ENCODE results near the gene SUCO. TPM values are rescaled to one million over a fixed set of nuclear protein-coding genes. Genes with fewer than 3 reads are reported as not detected.

SUCO gene
- total and polyA plus RNA-seq, 2 donors (not counting 3 experiments of a cell fraction or from before 2014, with no cell fraction given), result 5.1 to 27.2 TPM

DNA sequence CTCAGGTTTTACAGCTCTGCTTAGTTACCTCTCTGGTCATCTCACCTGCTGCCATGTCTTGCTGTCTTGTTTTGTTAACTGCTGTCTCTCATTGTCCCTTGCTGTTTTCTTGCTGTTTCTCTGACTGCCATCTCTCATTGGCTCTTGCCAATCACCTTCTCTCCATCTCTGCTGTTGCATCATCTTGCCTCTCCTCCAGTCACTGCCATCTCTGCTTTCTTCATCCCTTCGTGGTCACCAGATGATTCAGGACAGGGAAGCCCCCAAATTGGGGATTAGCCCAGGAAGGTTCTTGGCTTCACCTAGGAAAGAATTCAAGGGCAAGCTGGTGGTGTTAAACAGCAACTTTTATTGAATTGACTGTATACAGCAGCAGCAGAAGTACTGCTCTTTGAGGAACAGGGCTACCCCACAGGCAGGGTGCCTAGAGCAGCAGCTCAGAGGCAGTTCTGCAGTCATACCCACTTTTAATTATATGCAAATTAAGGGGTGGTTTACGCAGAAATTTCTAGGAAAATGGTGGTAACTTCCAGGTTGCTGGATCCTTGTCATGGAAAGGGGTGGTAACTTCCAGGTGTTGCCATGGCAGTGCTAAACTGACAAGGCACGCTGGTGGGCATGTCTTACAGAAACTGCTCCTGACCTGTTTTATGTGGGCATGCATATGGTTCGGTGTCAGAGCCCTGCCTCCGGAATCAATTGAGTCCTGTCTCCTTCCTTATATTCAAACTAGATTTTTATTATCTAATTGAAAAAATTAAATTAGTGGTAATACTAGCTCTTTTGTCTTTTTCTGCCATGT lies 33.4 kb downstream of the SUCO start:
- ChIA-PET CTCF (no interaction called here), POLR2A (no interaction called here)
- Histone ChIP-seq H4K20me1 (replicated peaks; ENCODE audit: control insufficient read depth, extremely low read depth, insufficient read depth, low read length) (no peaks in the 10 kb centered on the region), H3K4me1 (ENCODE audit: control insufficient read depth, extremely low read depth, insufficient read depth, low read length) (no peaks in the 10 kb centered on the region), H3K36me3 (ENCODE audit: control insufficient read depth in 2 of 2, extremely low read depth in 1 of 2, insufficient read depth in 2 of 2, low read length in 2 of 2) (peaks cover 3 to 10% of the 10 kb centered on the region in 2 experiments), H3K9me1 (replicated peaks; ENCODE audit: control insufficient read depth, extremely low read depth, insufficient read depth, low read length) (no peaks in the 10 kb centered on the region), H2AFZ (ENCODE audit: low read depth, low read length) (no peak overlapping the region), H3K4me2 (ENCODE audit: insufficient read depth, low read length) (no peak overlapping the region), H3K9ac (replicated peaks; ENCODE audit: extremely low read depth, insufficient read depth, low read length) (no peak overlapping the region), H3K79me2 (ENCODE audit: control insufficient read depth, insufficient read depth, low read length) (no peaks in the 10 kb centered on the region), H3K27ac (ENCODE audit: insufficient read depth, low read depth, low read length) (no peak overlapping the region), H3K4me3 (replicated peaks in 1 of 3; ENCODE audit: insufficient read depth in 1 of 3, low read depth in 1 of 3, low read length in 3 of 3) (no peak overlapping the region), H3K9me3 (replicated peaks; ENCODE audit: control insufficient read depth, insufficient read depth, low read length) (no peaks in the 10 kb centered on the region), H3K27me3 (ENCODE audit: control insufficient read depth in 2 of 2, insufficient read depth in 2 of 2, low read length in 2 of 2) (no peaks in the 10 kb centered on the region)
- no peak for FAIRE-seq
- intact Hi-C loops (cut with micrococcal nuclease), result no loop called here
- no TSS peak for BruUV-seq (replicated peaks)
- dilution Hi-C loops (cut with MboI; ENCODE audit: extremely low pct_ligation_motif_present, low sequenced_read_pairs), result no loop called here
- TF ChIP-seq GATA2 (IDR thresholded peaks at IDR 0.05; ENCODE audit: insufficient read depth, insufficient read length, low read depth, low read length) (no peak), JUN (IDR thresholded peaks at IDR 0.05; ENCODE audit: borderline replicate concordance, insufficient read depth, insufficient read length, low read depth) (no peak), FOS (IDR thresholded peaks at IDR 0.05; ENCODE audit: borderline replicate concordance, insufficient read depth, low read length) (no peak), POLR2AphosphoS5 (IDR thresholded peaks at IDR 0.05; ENCODE audit: insufficient read depth, low read depth, low read length) (no peak), EZH2 (IDR thresholded peaks at IDR 0.05; ENCODE audit: borderline replicate concordance, low read depth, low read length, severe bottlenecking) (no peak), MYC (IDR thresholded peaks at IDR 0.05; ENCODE audit: low read depth, low read length) (no peak)
- TF ChIP-seq, protein P1, sequence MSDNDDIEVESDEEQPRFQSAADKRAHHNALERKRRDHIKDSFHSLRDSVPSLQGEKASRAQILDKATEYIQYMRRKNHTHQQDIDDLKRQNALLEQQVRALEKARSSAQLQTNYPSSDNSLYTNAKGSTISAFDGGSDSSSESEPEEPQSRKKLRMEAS (IDR thresholded peaks at IDR 0.05; ENCODE audit: insufficient read depth, insufficient read length), result no peak
- TF ChIP-seq, protein P2, sequence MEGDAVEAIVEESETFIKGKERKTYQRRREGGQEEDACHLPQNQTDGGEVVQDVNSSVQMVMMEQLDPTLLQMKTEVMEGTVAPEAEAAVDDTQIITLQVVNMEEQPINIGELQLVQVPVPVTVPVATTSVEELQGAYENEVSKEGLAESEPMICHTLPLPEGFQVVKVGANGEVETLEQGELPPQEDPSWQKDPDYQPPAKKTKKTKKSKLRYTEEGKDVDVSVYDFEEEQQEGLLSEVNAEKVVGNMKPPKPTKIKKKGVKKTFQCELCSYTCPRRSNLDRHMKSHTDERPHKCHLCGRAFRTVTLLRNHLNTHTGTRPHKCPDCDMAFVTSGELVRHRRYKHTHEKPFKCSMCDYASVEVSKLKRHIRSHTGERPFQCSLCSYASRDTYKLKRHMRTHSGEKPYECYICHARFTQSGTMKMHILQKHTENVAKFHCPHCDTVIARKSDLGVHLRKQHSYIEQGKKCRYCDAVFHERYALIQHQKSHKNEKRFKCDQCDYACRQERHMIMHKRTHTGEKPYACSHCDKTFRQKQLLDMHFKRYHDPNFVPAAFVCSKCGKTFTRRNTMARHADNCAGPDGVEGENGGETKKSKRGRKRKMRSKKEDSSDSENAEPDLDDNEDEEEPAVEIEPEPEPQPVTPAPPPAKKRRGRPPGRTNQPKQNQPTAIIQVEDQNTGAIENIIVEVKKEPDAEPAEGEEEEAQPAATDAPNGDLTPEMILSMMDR (IDR thresholded peaks at IDR 0.05; ENCODE audit: extremely low read depth in 1 of 2, insufficient read depth in 1 of 2, low read depth in 1 of 2, low read length in 2 of 2), result no peak
- no peak for DNase-seq (ENCODE audit: low read depth, low spot score)
